GM18526 (cell line): Measurements from ENCODE around the gene PCDH7.

Experiments
- POLR2A ChIP-seq: IDR thresholded peaks from 3 replicates; pipeline ENCODE4 v1.6.1; 2011; ENCODE audit not compliant: insufficient read length; ENCODE audit errors: extremely low read depth

Gene PCDH7

DNA sequence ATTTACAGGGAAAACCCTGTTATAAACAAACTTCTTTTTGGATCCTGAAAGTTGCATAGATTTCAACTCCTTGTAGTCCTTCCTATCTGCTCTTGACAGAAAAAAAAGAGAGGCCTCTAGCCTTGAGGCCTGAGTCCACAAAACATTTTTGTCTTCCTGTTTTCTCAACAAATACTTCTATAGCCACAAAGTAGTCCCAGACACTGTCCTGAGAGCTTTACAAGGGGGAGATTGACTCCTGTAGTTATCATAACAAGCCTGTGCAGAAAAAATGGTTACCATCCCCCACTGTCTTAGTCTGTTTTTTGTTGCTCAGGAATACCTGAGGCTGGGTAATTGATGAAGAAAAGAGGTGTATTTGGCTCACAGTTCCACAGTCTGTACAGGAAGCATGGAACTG lies 35.2 kb downstream of the PCDH7 start:
- no peak for TF ChIP-seq POLR2A

DNA sequence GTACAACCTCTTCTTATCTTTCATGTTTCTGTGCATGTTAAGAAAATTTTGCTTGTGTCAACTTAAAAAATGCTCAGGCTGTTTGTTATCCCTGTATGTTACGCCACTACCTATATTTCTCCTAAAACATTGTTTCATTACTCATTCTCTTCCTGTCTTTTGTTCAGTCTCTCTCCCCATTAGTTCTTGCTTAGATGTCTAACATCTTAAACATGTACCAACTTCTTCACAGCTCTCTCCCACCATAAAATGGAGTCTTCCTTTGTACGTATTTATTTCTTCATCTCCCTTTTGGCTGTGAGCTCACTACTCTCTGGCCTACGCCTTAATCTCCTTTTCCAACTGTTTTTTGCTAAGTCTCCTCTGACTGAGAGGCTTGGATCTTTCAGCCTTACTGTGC lies 36.4 kb downstream of the PCDH7 start:
- no peak for TF ChIP-seq POLR2A

DNA sequence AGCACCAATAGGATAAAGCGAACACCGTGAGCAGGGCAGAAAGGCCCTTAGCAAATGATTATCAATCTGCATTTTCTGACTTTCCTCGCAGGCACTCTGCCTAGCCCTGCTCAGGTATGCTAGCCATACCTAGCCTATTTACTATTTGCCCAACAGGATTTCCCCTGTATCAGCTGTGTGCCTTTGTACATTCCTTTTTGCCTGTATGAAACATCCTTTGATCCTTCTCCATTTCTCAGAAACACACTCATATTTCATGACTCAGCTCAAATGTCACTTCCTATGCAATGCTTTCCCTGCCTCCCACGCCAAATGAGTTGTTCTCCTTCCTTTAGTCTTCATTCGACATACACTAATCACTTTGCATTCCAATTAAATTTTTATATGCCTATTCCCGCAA lies 37.2 kb downstream of the PCDH7 start:
- TF ChIP-seq POLR2A = no peak

DNA sequence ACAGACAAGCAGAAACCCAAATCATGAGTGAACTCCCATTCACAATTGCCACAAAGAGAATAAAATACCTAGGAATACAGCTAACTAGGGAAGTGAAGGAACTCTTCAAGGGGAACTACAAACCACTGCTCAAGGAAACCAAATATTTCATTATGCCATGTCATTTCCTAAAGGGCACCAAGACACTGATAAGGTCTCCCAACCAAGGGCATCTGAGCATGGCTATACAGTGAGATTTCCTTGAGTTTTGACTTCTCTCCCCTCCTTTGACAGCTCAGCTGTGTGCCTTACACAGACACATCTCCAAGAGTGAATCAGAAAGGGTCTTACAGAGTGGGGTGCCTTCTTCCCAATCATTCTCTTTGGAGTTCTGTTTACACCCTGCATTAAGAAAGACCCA lies 40.4 kb downstream of the PCDH7 start:
- no peak for TF ChIP-seq POLR2A

DNA sequence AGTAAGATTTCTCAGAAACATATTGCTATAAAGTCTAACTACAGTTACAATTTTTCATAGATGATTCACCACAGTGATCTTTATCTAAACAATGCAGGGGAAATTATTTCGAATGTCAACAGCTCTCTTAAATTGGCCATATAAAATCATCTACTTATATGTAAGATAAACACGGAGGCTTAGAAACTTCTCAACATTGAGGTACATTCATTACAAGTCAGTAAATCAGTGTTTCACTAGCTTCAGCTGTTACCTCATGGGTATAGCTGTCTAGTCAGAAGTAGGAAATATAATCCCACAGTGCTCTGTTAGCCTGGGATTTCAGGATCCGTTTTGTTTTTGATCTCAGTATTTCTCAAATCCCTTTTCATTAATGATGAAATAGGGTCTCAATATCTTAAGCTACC lies 43.2 kb downstream of the PCDH7 start:
- no peak for TF ChIP-seq POLR2A

DNA sequence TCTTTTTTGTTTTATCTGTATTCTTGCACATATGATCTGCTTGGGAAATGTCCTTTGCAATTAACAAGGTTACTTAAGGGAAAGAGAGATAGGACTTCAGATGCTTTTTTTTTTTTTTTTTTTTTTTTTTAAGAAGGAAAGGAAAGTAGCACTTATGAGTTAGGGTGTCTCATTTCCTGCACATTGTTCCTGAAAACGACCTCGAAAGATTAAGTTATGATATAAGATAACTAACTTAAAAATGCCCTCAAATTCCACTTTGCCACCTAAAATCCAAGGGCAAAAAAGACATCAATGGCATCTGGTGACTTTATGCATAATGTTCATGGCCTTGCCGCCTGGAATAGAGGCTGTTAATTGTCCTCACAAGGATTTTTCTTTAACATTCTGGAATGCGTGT lies 44.9 kb downstream of the PCDH7 start:
- TF ChIP-seq POLR2A = no peak

DNA sequence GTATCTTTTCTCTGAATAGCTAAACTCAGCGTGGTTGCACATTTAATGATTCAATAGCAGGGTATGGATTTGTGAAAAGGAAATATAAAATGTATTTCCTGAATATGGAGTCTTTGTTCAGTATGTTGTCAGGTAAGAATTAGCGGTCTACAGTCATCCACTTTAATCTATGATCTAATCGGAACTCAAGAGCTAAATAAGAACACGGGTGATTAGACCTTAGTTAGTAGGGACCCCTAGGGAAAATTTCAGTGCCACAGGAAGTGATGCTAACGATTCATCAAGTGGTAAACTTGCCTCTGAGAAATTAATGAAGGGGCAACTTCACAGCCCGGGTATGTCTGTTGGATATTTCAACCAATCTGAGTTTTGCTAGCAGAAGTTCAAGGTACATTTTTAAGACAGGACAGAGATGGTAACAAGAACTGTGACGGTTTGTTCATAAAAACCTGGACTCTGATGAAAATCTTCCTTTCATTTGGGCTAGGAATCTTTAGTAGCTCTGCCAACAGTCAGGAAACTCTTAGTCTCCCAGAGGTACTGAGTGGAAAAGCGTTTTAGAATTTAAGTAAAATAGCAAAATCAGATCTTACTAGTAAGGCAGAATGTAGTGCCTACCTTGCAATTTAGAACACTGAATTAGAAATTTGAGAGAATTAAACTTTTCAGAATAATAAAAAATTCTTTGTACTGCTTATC lies 47.1 kb downstream of the PCDH7 start:
- TF ChIP-seq POLR2A = no peak

DNA sequence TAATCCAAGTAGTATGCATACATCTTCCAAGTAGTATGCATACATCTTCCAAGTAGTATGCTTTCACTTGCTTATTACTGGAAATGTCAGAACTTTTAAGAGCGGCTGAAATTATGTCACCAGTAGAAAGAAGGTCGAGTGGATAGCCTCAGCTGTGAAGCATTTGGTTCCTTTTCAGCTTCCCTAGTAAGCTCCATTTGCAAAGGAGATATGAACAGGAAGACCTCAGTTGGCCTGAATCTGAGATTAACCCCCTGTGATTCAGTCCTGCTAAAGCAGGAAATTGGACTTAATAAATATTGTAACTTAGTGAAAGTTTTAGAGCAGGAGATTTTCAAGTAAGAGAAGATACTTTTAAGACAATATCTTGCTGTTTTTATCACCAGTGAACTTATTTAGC lies 48.1 kb downstream of the PCDH7 start:
- TF ChIP-seq POLR2A = no peak

DNA sequence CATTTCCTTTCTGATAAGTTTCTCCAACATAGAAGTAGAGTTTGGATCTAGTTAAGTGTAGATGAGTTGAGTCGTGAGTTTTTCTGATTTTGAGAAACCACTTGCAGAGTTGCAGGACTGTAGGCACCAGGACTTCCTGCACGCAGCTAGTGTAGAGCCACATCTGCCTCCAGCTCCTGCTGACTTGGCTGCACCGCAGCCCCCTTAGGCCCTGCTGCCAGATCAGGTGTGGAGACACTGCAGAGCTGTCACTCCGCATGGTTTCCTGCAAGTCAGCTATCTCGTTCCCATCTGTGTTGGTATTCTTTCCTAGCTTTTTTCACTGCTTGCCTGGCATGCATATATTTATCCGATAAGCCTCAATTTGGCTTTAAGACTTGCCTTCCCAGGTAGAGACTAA lies 48.9 kb downstream of the PCDH7 start:
- no peak for TF ChIP-seq POLR2A

DNA sequence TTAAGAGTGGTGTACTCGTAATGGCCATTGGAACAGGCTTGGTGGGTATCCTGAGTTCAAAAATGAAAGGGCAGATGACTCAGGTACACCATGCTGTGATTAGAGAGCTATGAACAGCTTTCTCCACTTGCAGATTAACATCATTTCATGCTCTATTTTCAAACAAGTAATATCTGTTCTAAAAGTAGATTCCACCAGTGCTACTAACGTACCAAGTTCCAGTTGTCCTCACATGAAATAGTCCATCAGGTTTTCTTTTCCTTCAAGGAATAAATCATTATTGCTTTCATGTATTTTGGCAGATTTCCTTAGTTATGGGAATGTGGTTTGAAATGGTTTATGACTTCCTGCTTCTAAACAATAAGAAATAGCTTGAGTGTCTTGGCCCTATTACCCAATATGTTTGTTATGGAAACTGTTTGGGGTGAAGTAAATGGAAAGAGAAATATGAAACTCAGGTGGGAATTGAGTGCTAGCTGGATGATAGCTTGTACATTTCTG lies 49.9 kb downstream of the PCDH7 start:
- TF ChIP-seq POLR2A = no peak

DNA sequence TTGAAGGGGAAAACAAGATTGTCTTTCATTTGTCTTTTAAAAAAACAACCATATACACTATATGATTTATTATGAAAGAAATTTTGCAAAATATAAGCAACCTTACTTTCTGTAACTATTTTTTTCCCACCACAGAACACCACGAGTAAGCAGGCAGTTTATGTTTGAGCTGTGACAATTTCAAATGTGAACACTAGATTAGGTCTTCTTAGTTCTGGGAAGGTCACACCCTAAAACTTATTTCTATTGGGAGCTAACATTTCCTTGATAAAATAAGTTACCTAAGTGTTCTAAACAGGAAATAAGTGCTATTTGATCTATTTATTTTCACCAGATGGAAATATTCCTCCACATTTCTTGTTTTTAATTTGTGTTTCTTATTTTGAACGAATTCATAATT lies 50.6 kb downstream of the PCDH7 start:
- TF ChIP-seq POLR2A = no peak

DNA sequence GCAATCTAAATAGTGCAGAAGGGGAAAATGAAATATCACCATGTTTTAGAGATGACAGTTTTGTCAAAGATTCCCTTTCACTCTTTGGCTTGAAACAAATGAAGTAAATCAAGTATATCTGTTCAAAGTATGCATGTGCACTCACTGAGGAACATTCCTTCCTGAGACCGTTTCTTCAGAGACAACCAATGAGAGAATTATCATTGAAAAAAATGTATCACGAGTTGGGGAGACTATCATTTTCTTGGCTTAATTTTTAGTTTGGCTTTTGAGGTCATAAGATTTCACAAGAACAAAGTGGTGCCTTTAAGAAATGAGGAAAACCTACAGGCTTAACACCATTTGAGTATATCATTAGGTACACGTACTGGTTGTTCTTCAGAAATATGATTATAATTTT lies 56.3 kb downstream of the PCDH7 start:
- TF ChIP-seq POLR2A = no peak

DNA sequence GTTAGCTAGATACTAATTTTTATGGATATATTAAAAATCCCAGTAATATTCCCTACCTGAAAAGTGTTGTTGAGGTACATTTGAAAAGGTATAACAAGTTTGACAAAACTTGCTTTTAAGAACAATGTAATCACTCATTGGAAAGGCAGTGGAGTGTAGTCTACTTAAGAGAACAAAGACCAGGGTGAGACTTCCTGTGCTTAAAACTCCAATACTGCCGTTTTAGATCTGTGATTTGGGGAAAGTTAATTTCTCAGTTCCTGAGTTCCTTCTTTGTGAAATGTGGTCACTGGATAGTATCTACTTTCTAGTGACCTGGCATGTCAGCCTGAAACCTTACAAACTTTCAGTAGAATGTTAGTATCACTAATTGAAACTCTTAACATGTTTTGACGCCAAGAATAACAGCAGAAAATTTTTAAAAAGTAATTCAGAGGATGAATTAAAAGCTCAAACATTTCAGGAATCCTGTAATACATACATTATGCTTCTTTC lies 56.8 kb downstream of the PCDH7 start:
- TF ChIP-seq POLR2A = no peak
